WI38 (cell line): ENCODE data around the gene OR52E2.

ENCODE experiments used
- H3K4me3 ChIP-seq: 2 replicates; pipeline ENCODE4 v1.5.1; 2011; ENCODE audit warnings: low read depth, mild to moderate bottlenecking, control low read depth, low read length
- CTCF ChIP-seq: IDR thresholded peaks from 2 replicates; pipeline ENCODE4 v1.5.1; 2012; ENCODE audit warnings: low read depth, mild to moderate bottlenecking, control low read depth, low read length

Gene OR52E2

GRCh38 chr11:5046226-5046625 lies 13.2 kb downstream of the OR52E2 start, which contains the start of gene OR52J3:
OR52J3 (plus strand) TSS chr11:5046526; CDS start chr11:5046526, 0 bp downstream.
- no peak for TF ChIP-seq CTCF
- H3K4me3 ChIP-seq, result no peak within 1 kb of the TSS

- TF ChIP-seq CTCF, result no peak
- H3K4me3 ChIP-seq, result no peak overlapping the region
Measured at GRCh38 chr11:5043380-5043779, 16.0 kb downstream of the OR52E2 start.

GRCh38 chr11:5042091-5042490 lies 17.3 kb downstream of the OR52E2 start:
- H3K4me3 ChIP-seq, result no peak overlapping the region
- no peak for TF ChIP-seq CTCF

GRCh38 chr11:5040876-5041275 lies 18.6 kb downstream of the OR52E2 start:
- no peak for TF ChIP-seq CTCF
- no peak overlapping the region for H3K4me3 ChIP-seq

GRCh38 chr11:5038341-5038740 lies 21.1 kb downstream of the OR52E2 start:
- no peak overlapping the region for H3K4me3 ChIP-seq
- TF ChIP-seq CTCF, result no peak

- no peak overlapping the region for H3K4me3 ChIP-seq
- no peak for TF ChIP-seq CTCF
Measured at GRCh38 chr11:5037926-5038325, 21.5 kb downstream of the OR52E2 start.

- H3K4me3 ChIP-seq, result no peak overlapping the region
- no peak for TF ChIP-seq CTCF
Measured at GRCh38 chr11:5036669-5037068, 22.8 kb downstream of the OR52E2 start.
